ENCODE data around the gene SH3YL1.

DNA sequence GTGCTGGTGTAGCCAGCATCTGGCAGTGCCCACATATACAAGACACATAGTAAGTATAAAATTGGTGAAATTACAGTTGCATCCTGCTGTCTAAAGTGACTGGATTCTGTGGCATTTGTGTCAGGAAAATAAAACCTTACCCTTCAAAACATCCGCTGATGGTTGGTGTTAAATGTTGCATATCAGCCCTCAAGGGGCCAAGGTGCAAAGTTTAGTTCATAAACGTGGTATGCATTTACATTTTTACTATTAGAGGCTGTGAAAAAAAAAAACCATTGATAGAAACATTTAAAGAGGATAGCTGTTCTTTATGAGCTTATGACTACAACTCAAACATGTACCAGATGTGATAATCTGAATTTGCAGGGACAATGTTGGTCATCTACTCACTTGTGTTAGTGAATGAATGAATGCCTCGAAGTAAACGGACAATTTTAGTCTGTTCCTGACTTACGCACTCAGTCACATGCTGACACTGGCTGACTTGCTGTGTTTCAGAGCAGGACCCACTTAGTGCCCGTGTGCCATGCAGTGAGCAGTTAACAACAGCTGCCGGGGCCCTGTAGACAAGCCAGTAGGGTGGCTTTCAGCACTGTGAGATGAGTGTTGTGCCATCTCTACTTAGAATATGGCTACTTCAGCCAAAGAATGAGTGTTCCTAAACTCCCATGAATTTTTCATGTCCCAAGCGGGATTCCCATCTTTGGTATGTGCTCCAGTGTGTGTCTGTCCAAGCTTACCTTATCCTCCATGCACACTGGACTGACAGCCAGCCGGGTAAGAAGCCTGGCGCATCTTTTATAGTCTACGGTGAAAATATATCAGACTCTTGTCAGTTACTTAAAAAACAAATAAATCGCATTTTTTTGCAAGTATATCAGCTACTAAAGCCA lies 18.8 kb upstream of the SH3YL1 start:
- TF ChIP-seq, protein P1, sequence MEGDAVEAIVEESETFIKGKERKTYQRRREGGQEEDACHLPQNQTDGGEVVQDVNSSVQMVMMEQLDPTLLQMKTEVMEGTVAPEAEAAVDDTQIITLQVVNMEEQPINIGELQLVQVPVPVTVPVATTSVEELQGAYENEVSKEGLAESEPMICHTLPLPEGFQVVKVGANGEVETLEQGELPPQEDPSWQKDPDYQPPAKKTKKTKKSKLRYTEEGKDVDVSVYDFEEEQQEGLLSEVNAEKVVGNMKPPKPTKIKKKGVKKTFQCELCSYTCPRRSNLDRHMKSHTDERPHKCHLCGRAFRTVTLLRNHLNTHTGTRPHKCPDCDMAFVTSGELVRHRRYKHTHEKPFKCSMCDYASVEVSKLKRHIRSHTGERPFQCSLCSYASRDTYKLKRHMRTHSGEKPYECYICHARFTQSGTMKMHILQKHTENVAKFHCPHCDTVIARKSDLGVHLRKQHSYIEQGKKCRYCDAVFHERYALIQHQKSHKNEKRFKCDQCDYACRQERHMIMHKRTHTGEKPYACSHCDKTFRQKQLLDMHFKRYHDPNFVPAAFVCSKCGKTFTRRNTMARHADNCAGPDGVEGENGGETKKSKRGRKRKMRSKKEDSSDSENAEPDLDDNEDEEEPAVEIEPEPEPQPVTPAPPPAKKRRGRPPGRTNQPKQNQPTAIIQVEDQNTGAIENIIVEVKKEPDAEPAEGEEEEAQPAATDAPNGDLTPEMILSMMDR (conservative IDR thresholded peaks at IDR 0.05) = no peak
- no peak for TF ChIP-seq ZFX (IDR thresholded peaks at IDR 0.05)

Data from C4-2B (cell line).